Suppressor macrophage treated with lipopolysaccharide for 1 hour (primary cell): ENCODE measurements around the gene HOXD4.

Source experiments
- DNase-seq, 3 donors: peaks; one replicate each; pipeline ENCODE4 v3.0.0-alpha.2; 2020 to 2022

Gene HOXD4

DNA sequence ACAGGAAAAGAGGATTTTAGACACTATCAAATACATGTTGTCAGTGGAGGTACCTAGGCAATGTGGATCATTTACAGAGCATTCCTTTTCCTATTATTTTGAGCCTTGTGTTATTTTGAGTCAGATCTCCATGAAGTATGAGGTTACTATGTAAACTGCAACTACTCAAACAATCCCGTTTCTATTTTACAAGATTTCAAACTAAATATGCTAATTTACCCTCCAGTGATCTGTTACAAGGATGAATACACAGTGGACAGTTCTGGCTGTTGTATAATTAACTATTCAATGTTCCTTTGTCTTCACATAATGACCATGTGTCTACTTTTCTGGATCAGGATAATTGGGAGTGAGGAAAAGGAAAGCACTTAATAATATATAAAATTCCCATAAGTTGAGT is 41.7 kb downstream of the HOXD4 start:
- no peak for DNase-seq

DNA sequence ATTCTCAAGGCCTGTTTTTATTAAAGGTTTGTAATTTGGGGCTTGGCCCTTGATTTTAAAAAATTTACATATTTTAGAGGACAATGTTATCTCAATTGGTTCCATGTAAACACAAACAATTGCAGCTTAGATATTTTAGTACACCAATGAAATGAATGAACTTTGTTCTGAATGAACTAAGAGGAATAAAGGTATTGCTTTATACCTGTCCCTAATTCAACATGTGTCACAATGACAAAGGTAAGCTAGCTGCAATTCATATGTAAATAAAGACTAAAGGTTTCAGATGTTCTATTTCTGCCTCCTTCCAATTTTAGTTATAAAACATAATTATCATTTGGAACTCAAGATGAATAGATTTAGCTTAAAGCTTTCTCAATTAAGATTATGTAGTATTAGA is 48.6 kb downstream of the HOXD4 start:
- no peak for DNase-seq

DNA sequence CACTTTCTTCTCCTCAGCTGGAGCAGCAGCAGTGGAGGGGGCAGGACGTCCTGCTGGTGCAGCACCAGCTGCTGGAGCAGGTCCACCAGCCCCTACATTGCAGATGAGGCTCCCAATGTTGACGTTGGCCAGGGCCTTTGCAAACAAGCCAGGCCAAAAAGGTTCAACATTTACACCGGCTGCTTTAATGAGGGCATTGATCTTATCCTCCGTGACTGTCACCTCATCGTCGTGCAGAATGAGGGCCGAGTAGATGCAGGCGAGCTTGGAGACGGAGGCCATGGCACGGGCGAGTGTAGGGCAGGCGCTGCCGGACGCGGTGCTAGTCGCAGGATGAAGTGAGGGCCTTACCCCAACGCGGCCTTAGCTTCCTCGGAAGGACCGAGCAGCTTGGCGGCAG is 49.6 kb downstream of the HOXD4 start:
- DNase-seq, result no peak

DNA sequence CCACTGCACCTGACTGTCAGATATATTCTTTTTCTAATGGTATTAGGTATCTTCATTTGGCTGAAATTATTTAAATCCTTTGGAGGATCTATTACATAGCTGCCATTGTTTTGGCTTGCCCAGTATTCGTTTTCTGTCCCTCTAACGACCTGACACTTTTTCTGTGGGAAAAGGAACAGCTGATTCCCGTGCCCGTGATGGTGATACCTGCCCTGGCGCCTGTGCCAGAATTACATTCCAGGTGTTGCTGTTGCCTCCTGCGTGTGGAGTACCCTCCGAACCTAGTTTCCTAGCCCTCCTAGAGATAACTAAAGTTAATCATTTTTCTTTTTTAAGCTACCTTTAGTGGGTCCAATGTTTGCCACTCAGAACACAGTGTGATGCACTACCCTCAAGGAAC is 51.1 kb downstream of the HOXD4 start:
- no peak for DNase-seq
